NCI-H1417 treated with DMSO at 0.1 percent for 48 hours (cell line): ENCODE measurements around the gene BBX.
A peak's percentile ranks its signal among the peaks of the same experiment; 100 is the strongest.

Experiments
- DNase-seq: peaks from one replicate; lab custom pipeline; 2025; lab: John Stamatoyannopoulos, UW

The BBX gene

GRCh38 chr3:107657971-107658370 lies 135.2 kb downstream of the BBX start:
- DNase-seq: no peak

GRCh38 chr3:107660306-107660976 lies 137.7 kb downstream of the BBX start:
- no peak for DNase-seq

GRCh38 chr3:107661447-107662123 lies 138.8 kb downstream of the BBX start:
- no peak for DNase-seq

- no peak for DNase-seq
Observed at GRCh38 chr3:107662124-107662507, 139.4 kb downstream of the BBX start.

- no peak for DNase-seq
Observed at GRCh38 chr3:107662586-107662985, 139.8 kb downstream of the BBX start.

GRCh38 chr3:107663266-107663665 lies 140.5 kb downstream of the BBX start:
- DNase-seq: no peak

GRCh38 chr3:107664614-107665013 lies 141.9 kb downstream of the BBX start:
- DNase-seq: no peak

GRCh38 chr3:107665351-107665750 lies 142.6 kb downstream of the BBX start:
- DNase-seq: no peak

GRCh38 chr3:107666853-107667252 lies 144.1 kb downstream of the BBX start:
- no peak for DNase-seq

GRCh38 chr3:107668416-107668815 lies 145.7 kb downstream of the BBX start:
- no peak for DNase-seq

- no peak for DNase-seq
Observed at GRCh38 chr3:107668963-107669362, 146.2 kb downstream of the BBX start.

- no peak for DNase-seq
Observed at GRCh38 chr3:107669669-107670068, 146.9 kb downstream of the BBX start.

- DNase-seq: no peak
Observed at GRCh38 chr3:107670986-107671385, 148.2 kb downstream of the BBX start.

GRCh38 chr3:107674371-107674770 lies 151.6 kb downstream of the BBX start:
- no peak for DNase-seq

GRCh38 chr3:107675233-107675900 lies 152.6 kb downstream of the BBX start:
- no peak for DNase-seq

GRCh38 chr3:107676469-107677309 lies 153.9 kb downstream of the BBX start:
- DNase-seq: peak; percentile 21

GRCh38 chr3:107679921-107680320 lies 157.2 kb downstream of the BBX start:
- no peak for DNase-seq

- no peak for DNase-seq
Observed at GRCh38 chr3:107680698-107681097, 157.9 kb downstream of the BBX start.

- no peak for DNase-seq
Observed at GRCh38 chr3:107681396-107681795, 158.6 kb downstream of the BBX start.

GRCh38 chr3:107682580-107682979 lies 159.8 kb downstream of the BBX start:
- no peak for DNase-seq

GRCh38 chr3:107683447-107683846 lies 160.7 kb downstream of the BBX start:
- DNase-seq: no peak

- DNase-seq: no peak
Observed at GRCh38 chr3:107684431-107684925, 161.7 kb downstream of the BBX start.
